Fibroblast of villous mesenchyme (primary cell): ENCODE results near the gene LRRC47. TPM values are rescaled to one million over a fixed set of nuclear protein-coding genes. Genes with fewer than 3 reads are reported as not detected.

Source experiments
- DNase-seq: peaks from one replicate; pipeline ENCODE4 v3.0.0-alpha.2; 2010; ENCODE audit warnings: low read depth
- H3K4me3 ChIP-seq: 2 replicates; pipeline ENCODE4 v1.5.1; 2011; ENCODE audit warnings: low read depth, mild to moderate bottlenecking, low read length
- total RNA-seq: library from RNA; depleted of rRNA; stranded (reverse); fragments of >200 nt; gene quantifications from 2 replicates; pipeline ENCODE4 v1.2.3, GENCODE V29; 2012
- TF ChIP-seq, protein P1 (sequence below): IDR thresholded peaks from 2 replicates; pipeline ENCODE4 v1.5.1; 2012; ENCODE audit warnings: low read depth, mild to moderate bottlenecking, low read length; ENCODE audit not compliant: insufficient read depth

The LRRC47 gene
- total RNA-seq, 1 donor, result 31.1 TPM

DNA sequence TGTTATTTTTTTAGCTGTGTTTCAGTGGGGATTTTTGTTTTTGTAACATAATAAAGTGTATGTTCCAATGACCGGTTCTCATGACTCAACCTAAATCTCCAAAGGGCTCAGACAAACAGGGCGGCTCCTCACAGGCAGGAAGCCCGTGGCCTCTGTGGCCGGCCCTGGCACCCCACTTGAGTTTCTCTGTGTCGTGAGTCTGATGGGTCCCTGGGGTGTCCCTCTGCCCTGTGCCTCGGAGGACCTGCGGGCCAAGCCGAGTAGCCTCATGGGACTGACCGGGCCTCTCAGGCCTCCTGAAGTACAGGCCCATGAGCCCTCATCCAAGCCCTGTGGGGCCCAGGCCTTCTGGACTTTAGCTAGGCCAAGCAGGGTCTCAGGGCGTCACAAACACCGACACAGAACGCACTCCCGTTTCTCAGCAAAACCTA lies 60.2 kb downstream of the LRRC47 start:
- no peak overlapping the region for H3K4me3 ChIP-seq
- TF ChIP-seq, protein P1, sequence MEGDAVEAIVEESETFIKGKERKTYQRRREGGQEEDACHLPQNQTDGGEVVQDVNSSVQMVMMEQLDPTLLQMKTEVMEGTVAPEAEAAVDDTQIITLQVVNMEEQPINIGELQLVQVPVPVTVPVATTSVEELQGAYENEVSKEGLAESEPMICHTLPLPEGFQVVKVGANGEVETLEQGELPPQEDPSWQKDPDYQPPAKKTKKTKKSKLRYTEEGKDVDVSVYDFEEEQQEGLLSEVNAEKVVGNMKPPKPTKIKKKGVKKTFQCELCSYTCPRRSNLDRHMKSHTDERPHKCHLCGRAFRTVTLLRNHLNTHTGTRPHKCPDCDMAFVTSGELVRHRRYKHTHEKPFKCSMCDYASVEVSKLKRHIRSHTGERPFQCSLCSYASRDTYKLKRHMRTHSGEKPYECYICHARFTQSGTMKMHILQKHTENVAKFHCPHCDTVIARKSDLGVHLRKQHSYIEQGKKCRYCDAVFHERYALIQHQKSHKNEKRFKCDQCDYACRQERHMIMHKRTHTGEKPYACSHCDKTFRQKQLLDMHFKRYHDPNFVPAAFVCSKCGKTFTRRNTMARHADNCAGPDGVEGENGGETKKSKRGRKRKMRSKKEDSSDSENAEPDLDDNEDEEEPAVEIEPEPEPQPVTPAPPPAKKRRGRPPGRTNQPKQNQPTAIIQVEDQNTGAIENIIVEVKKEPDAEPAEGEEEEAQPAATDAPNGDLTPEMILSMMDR, result no peak
- no peak for DNase-seq

DNA sequence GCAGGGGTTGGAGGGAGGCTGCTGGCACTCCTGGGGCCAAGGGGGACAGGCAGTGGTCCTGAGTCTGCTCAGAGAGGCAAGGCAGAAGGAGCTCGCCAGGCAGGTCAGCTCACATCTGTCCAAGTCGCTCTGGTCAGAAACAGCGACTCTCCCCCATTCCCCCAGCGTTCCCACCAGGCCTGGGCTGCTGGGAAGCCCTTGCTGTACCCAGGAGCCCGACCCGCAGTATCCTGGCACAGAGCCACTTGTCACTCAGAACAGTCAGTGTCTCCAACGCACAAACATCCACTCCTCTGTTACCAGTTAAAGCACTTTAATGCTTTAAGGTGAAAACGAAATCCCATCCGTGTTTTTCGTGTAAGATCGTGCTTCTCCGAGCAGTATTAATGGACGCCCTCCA lies 60.6 kb downstream of the LRRC47 start:
- TF ChIP-seq, protein P1, result no peak
- no peak for DNase-seq
- no peak overlapping the region for H3K4me3 ChIP-seq

DNA sequence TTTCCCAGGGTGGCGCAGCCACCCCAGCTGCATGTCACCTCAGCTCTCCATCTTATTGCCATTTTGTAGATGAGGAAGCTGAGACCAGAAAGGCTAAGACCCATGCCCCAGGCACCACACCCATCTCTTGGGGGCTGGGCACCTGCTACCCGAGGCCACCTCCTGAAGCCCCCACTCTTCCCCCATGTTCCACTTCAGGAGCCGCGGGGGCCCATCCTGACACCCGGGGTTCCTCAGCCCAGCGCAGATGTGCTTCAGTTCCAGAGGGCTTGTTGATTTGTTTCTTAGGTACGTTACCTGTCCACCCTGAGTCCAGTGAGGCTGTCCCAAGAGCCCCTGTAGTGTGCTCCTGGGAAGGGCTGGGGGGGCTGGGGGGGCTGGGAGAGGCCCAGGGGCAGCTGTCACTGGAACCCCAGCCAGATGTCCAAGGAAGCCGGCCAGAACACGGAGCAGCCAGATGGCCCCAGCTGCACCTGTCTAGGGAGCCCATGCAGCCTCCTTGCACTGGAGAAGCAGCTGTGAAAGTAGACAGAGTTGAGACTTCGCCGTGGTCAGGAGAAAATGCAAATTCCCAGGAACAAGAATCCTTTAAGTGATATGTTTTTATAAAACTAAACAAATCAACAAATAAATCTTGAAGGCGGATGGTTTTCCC lies 61.1 kb downstream of the LRRC47 start:
- H3K4me3 ChIP-seq, result no peak overlapping the region
- DNase-seq, result no peak
- TF ChIP-seq, protein P1, result no peak

DNA sequence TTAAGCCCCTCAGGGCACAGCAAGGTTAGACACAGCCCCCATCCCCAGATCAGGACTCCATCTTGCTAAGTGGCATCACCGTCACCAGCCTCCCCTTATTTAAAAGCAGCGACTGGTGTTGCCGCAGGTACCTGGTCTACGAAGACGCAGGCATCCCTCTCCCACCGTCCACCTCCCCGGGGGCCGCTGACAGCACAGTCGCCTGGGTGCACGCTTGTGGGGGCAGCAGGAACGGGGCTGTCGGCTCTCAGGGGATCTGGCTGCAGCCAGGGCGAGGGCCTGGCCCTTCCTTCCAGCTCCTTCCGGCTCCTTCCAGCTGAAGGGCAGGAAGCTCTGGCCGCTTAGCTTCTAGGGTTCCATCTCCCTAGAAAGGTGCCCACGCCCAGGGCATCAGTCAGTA lies 61.7 kb downstream of the LRRC47 start:
- no peak for DNase-seq

DNA sequence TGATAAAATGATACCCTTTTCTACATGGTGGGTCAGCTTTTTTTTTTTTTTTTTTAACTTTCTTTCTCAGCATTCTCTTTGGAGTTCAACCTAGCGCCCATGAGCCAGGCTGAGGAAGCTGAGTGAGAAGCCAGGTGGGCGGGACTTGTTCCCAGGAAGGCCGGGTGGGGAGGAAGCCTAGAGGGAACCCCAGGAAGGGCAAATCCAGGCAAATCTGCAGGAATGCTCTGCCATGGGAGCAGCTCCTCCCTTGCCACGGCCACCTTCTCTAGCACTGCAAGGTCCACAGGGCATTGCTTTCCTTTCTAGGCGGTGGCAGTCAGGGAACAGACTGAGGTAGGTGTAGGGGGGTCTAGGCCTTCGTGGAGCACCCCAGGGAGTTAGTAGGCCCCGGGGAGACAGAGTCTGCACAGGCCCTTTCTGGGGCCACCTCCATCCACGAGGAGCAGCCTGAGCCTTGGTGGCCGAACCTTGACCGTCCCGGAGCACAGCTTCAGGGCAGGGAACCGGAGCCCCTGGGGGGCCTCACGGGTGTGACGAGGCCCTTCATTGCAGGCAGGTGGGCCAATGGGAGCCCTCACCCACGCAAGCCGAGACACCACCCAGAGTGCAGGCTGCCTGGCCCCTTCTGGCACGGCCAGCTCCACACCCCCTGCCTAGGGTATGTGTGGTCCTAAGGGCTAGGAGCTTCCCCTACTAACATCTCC lies 62.3 kb downstream of the LRRC47 start:
- H3K4me3 ChIP-seq, result no peak overlapping the region
- TF ChIP-seq, protein P1, result no peak
- no peak for DNase-seq

More for the DNA sequence above, 61.7 kb downstream of the LRRC47 start:
- TF ChIP-seq, protein P1, result no peak
- H3K4me3 ChIP-seq, result no peak overlapping the region

DNA sequence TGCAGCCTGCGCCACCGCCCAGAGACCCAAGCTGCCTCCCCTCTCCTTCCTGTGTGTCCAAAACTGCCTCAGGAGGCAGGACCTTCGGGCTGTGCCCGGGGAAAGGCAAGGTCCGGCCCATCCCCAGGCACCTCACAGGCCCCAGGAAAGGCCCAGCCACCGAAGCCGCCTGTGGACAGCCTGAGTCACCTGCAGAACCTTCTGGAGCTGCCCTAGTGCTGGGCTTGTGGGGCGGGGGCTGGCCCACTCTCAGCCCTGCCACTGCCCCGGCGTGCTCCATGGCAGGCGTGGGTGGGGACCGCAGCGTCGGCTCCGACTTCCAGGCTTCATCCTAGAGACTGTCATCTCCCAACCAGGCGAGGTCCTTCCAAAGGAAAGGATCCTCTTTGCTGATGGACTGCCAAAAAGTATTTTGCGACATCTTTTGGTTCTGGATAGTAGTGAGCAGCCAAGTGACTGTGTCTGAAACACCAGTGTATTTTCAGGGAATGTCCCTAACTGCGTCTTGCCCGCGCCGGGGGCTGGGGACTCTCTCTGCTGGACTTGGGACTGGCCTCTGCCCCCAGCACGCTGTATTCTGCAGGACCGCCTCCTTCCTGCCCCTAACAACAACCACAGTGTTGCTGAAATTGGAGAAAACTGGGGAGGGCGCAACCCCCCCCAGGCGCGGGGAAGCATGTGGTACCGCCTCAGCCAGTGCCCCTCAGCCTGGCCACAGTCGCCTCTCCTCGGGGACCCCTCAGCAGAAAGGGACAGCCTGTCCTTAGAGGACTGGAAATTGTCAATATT lies 63.0 kb downstream of the LRRC47 start:
- TF ChIP-seq, protein P1, result no peak
- no peak overlapping the region for H3K4me3 ChIP-seq
- no peak for DNase-seq
